Melanocyte of skin (primary cell): ENCODE data around the gene DLL4. TPM values are rescaled to one million over a fixed set of nuclear protein-coding genes. Genes with fewer than 3 reads are reported as not detected.

ENCODE experiments used
- small RNA-seq, 2 donors: library from RNA; depleted of rRNA; stranded (forward); fragments of <200 nt; gene quantifications; one replicate each; pipeline ENCODE3, GENCODE V24; 2012
- total RNA-seq, 2 donors: library from RNA; depleted of rRNA; stranded (reverse); fragments of >200 nt; gene quantifications; 2 replicates each; pipeline ENCODE4 v1.2.3, GENCODE V29; 2012

DLL4 gene
- total RNA-seq, result under 1 TPM; under 0.01 to 0.33 TPM

DNA sequence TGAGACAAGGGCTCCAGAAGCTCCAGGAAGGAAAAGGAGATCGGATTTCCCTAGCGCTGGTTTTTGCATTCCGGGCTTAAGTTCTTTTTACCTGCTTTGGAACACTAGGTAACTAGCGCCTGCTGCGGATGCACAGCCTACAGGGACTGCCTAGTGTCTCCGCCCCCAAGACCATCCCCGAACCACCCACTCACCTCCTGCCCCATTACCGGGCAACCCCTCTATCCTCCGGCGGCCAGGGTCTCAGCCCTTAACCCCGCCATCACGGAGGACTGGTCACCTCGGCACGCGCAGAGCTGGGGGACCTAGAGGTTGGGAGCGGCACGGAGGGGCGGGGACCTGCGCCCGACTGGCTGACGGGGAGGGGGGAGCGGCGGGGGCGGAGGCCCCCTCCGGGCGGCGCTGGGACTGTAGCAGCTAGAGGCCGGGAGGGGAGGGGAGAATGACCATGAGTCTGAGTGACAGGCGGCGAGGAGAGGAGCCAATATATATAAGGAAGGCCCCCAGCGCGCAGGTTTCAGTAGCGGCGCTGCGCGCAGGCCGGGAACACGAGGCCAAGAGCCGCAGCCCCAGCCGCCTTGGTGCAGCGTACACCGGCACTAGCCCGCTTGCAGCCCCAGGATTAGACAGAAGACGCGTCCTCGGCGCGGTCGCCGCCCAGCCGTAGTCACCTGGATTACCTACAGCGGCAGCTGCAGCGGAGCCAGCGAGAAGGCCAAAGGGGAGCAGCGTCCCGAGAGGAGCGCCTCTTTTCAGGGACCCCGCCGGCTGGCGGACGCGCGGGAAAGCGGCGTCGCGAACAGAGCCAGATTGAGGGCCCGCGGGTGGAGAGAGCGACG lies at the start of gene DLL4:
Gene DLL4, plus strand, starts transcription at position 520 of the 839 bp plus-strand sequence. CDS start 329 bp downstream, outside the sequence.

DNA sequence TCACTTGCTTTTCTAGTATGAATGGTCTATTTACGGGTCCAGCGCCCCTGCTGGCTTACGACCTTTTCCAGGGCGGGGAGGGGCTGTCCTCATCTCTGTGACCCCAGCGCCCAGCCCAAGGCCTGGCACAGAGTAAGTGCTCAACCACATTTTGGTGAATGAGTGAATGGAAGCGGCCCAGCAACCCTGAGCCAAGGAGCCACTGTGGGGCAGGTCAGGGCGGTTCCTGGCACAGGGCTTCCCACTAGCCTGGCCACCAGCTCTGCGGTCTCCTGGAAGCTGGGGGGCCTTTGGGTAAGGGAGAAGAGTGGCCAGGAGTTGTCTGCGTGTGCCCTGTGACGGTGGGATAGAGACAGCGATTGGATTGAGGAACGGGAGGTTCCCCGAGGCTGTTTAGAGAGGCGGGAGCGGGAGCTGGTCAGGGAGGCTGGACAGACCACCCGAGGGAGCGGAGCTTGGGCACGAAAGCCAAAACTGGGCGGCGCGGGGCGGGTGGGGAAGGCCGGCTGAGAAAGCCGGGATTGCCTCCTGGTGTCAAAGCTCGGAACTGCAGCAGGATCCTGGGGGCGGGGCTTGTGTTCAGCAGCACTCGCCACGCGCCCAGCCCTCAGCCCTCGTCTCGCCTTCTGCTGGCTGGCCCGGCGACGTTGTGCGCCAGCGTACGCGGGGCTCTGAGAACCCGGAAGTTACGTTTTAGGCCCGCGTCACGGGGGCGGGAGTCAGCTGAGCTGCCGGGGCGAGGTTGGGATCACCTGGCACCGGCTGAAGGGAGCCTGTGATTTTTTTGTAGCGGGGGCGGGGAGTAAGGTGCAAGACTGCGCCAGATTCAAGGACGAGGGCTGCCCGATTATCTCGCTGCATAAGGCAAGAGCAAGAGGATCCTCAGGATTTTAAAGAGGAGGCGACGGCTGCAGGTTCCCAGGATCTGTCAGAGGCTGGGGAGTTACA lies 35.1 kb upstream of the DLL4 start, which contains the start of gene VPS18:
Gene VPS18, plus strand, starts transcription at position 718 of the 948 bp plus-strand sequence. CDS start 319 bp downstream, outside the sequence.

DNA sequence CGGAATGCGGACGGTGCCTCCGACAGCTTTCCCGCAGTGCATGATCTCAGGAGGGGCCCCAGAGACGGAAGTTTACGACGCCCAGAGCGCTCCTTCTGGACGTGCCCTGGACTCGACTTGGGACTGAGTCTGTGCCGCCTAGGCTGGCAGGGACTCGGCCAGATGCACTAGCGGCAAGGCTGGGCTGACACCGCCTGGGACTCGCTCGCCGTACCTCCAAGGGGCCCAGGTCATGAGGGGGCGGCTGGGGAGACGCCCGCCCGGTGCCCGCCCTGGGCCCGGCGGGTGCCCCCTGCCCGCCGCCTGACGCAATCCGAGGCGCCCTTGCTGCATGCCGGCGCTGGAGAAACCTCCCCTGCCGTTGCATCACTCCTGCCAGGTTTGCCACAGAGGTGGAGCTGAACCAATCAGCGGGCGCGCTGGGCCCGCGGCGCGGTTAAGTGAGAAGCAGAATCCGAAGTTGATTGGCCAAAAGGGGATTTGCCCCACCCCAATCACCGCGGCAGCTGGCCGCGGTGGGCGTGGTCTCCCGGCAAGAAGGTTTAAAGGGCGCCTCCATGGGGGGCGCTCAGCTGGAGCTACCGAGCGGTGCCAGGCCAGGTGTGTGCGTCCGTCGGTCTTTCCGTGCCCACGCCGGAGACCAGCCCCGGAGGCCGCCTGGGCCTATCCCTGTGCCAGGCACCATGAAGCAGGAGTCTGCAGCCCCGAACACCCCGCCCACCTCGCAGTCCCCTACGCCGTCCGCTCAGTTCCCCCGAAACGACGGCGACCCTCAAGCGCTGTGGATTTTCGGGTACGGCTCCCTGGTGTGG lies 24.0 kb downstream of the DLL4 start, which contains the start of gene CHAC1:
Gene CHAC1, plus strand, starts transcription at position 571 of the 812 bp plus-strand sequence. Its CDS starts 113 bp downstream, at position 684.

Small RNA genes lying within 50 kb of the gene (small RNA-seq; reads per million reads assigned to genes)
- 0 reads per million in 2 donors for gene ISCA1P4

Other genes with a start within 250 kb of the DLL4 start
- 1 to 10 TPM; 3.4 to 10.0 TPM for gene RAD51, start 234.2 kb upstream of the DLL4 start, total RNA-seq
- gene RMDN3, start 174.1 kb upstream of the DLL4 start, total RNA-seq, result 10 to 100 TPM; 18.6 to 24.8 TPM
- gene GCHFR, start 165.3 kb upstream of the DLL4 start, total RNA-seq, result 1 to 10 TPM; 1.7 to 2.1 TPM
- gene C15orf62, start 159.4 kb upstream of the DLL4 start, total RNA-seq, result not detected
- gene ZFYVE19, start 122.3 kb upstream of the DLL4 start, total RNA-seq, result 10 to 100 TPM; 42.7 to 46.6 TPM
- gene DNAJC17, start 121.9 kb upstream of the DLL4 start, total RNA-seq, result 10 to 100 TPM; 17.9 to 26.3 TPM
- not detected for gene PPP1R14D, start 100.6 kb upstream of the DLL4 start, total RNA-seq
- gene SPINT1, start 85.3 kb upstream of the DLL4 start, total RNA-seq, result 10 to 100 TPM; 12.0 to 15.7 TPM
- gene RHOV, start 55.1 kb upstream of the DLL4 start, total RNA-seq, result under 1 TPM in 1 of 2 donors, not detected in 1; under 0.01 TPM
- 100 to 1,000 TPM in 1 of 2 donors, 10 to 100 TPM in 1; 90.2 to 109 TPM for gene VPS18, start 34.9 kb upstream of the DLL4 start, total RNA-seq
- 10 to 100 TPM in 1 of 2 donors, 1 to 10 TPM in 1; 5.5 to 23.3 TPM for gene CHAC1, start 24.1 kb downstream of the DLL4 start, total RNA-seq
- 10 to 100 TPM; 19.6 to 21.3 TPM for gene INO80, start 186.9 kb downstream of the DLL4 start, total RNA-seq